SH-SY5Y (cell line): Measurements from ENCODE around the gene FAIM2.

ENCODE experiments used
- GATA2 ChIP-seq: IDR thresholded peaks from 2 replicates; pipeline ENCODE4 v1.6.1; 2011; ENCODE audit warnings: mild to moderate bottlenecking, low read depth, low read length
- GATA3 ChIP-seq: IDR thresholded peaks from 2 replicates; pipeline ENCODE4 v1.6.1; 2011; ENCODE audit warnings: low read depth, mild to moderate bottlenecking, low read length, moderate library complexity

DNA sequence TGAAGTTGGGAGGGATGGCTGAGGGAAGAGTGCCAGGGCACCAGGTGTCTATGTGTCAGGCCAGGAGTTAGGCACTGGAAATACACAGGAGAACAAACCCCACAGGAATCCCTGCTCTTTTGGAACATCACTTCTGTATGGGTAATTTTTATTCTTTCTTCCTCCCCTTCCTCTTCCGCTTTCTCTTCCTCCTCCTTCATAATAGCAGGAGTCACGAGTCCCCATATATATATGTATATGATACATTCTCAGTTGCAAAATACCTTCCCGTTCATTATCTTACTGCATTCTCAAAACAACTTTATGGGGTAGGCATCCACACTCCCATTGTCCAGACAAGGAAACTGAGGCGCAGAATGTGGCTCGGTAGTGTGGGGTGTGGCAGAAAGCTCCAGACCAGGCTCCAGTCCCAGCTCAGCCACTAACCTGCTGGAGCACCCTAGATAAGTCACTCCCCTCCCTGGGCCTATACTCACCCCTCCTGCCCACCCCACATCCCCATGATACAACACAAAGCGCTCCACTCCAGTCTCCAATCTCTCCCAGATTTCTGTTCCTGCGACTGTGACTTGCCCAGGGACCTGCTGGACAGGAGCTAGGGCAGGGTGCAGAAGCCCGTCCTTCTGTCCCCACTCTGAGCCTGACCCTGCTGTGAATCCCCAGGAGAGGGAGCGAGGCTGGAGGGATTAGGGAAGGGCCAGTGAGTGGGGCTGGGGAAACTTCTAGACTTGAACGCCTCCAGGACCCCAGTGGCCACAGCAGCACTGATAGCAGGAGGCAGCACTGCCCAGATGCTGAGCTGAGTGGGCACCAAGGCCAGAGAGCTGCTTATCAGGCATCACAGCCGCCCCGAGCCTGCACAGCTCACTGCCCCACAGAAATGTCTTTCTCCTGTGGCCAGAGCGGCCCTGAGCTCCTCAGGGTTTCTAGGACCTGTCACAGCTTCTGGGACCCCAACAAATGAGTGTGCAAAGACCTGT, 45.5 kb upstream of the FAIM2 start:
- TF ChIP-seq GATA3 (no peak), GATA2 (no peak)
